Cardiac muscle cell (in vitro differentiated cells and primary cell): Measurements from ENCODE around the gene STAC2. TPM values are rescaled to one million over a fixed set of nuclear protein-coding genes. Genes with fewer than 3 reads are reported as not detected.

ENCODE experiments used
- DNase-seq, 2 donors: peaks; one replicate each; pipeline versions ENCODE4 v3.0.0 to v3.0.0-alpha.2; 2010 to 2017; ENCODE audit warnings: low read depth in 1 of 2, low spot score in 1 of 2
- H3K27ac ChIP-seq: fragments of 200-600 bp; sonication (generic); 2 replicates; pipeline ENCODE4 v1.5.1; 2016
- H3K27me3 ChIP-seq: fragments of 200-600 bp; sonication (generic); 2 replicates; pipeline ENCODE4 v1.6.0; 2016; ENCODE audit warnings: control low read depth
- H3K36me3 ChIP-seq: fragments of 200-600 bp; sonication (generic); 2 replicates; pipeline ENCODE4 v1.5.1; 2016; ENCODE audit warnings: control low read depth
- H3K4me1 ChIP-seq: fragments of 200-600 bp; sonication (generic); 2 replicates; pipeline ENCODE4 v1.8.1; 2017; ENCODE audit warnings: low read depth, mild to moderate bottlenecking, mixed run types
- H3K4me3 ChIP-seq: fragments of 200-600 bp; sonication (generic); 2 replicates; pipeline ENCODE4 v1.5.1; 2016; ENCODE audit warnings: mild to moderate bottlenecking
- H3K9me3 ChIP-seq: fragments of 200-600 bp; sonication (generic); 2 replicates; pipeline ENCODE4 v1.5.1; 2017; ENCODE audit warnings: low read depth, mild to moderate bottlenecking, control low read depth
- CTCF ChIP-seq: IDR thresholded peaks from 2 replicates; pipeline ENCODE4 v1.5.1; 2012; ENCODE audit warnings: low read depth, mild to moderate bottlenecking, low read length
- polyA plus RNA-seq: library from polyadenylated mRNA; unstranded; fragments of >200 nt; fragmentation: Nextera tagmentation; extraction: Ambion mirVana; gene quantifications from 2 replicates; pipeline ENCODE4 v1.2.1, GENCODE V29; 2016
- total RNA-seq: library from RNA; depleted of rRNA; stranded (reverse); fragments of >200 nt; gene quantifications from 2 replicates; pipeline ENCODE4 v1.2.3, GENCODE V29; 2016

Gene STAC2
- total and polyA plus RNA-seq, 2 experiments from 2014 or later = 0.17 to 0.21 TPM

GRCh38 chr17:39219647-39220154 lies 6.0 kb downstream of the STAC2 start:
- Histone ChIP-seq H3K27me3 (peaks cover 59% of the 10 kb centered on the region), H3K27ac (no peak overlapping the region), H3K4me3 (no peak overlapping the region), H3K4me1 (peaks cover 6% of the 10 kb centered on the region), H3K36me3 (no peaks in the 10 kb centered on the region), H3K9me3 (no peaks in the 10 kb centered on the region)
- no peak for TF ChIP-seq CTCF
- peak in 1 of 2 donors; percentile 57 for DNase-seq

GRCh38 chr17:39218906-39219305 lies 6.8 kb downstream of the STAC2 start:
- H3K27me3 ChIP-seq = peaks cover 53% of the 10 kb centered on the region
- no peak overlapping the region for H3K27ac ChIP-seq
- no peaks in the 10 kb centered on the region for H3K9me3 ChIP-seq
- DNase-seq = no peak
- peaks cover 6% of the 10 kb centered on the region for H3K4me1 ChIP-seq
- no peaks in the 10 kb centered on the region for H3K36me3 ChIP-seq
- no peak for TF ChIP-seq CTCF
- no peak overlapping the region for H3K4me3 ChIP-seq

- no peak overlapping the region for H3K27ac ChIP-seq
- peaks cover 6% of the 10 kb centered on the region for H3K4me1 ChIP-seq
- TF ChIP-seq CTCF = no peak
- no peak overlapping the region for H3K4me3 ChIP-seq
- H3K27me3 ChIP-seq = peaks cover 42% of the 10 kb centered on the region
- H3K9me3 ChIP-seq = no peaks in the 10 kb centered on the region
- no peak for DNase-seq
- H3K36me3 ChIP-seq = no peaks in the 10 kb centered on the region
These were observed 7.9 kb downstream of the STAC2 start for GRCh38 chr17:39217734-39218369.

GRCh38 chr17:39213852-39214251 lies 11.9 kb downstream of the STAC2 start:
- no peak for DNase-seq
- Histone ChIP-seq H3K4me3 (no peak overlapping the region), H3K9me3 (no peaks in the 10 kb centered on the region), H3K36me3 (no peaks in the 10 kb centered on the region), H3K27me3 (peaks cover 26% of the 10 kb centered on the region), H3K27ac (no peak overlapping the region), H3K4me1 (peaks cover 13% of the 10 kb centered on the region)
- no peak for TF ChIP-seq CTCF

GRCh38 chr17:39212841-39213480 lies 12.8 kb downstream of the STAC2 start:
- Histone ChIP-seq H3K36me3 (no peaks in the 10 kb centered on the region), H3K4me3 (no peak overlapping the region), H3K9me3 (no peaks in the 10 kb centered on the region), H3K27me3 (peaks cover 17% of the 10 kb centered on the region), H3K27ac (no peak overlapping the region), H3K4me1 (peaks cover 13% of the 10 kb centered on the region)
- no peak for TF ChIP-seq CTCF
- DNase-seq = no peak
